Right lobe of liver (tissue), 6 donors: ENCODE results near the gene TMEM267. TPM values are rescaled to one million over a fixed set of nuclear protein-coding genes. Genes with fewer than 3 reads are reported as not detected.
"Not testable (repeated sequence)": the region's sequence is repeated elsewhere in the genome, so short reads cannot be mapped to it uniquely, and the experiment has no call there.

Experiments
- ATAC-seq, 4 donors: fragments of 200-7000 bp; cut with Tn5 transposase; one replicate each; pipeline ENCODE4 v1.9.1; 2020; ENCODE audit warnings: mild to moderate bottlenecking in 4 of 4, moderate library complexity in 4 of 4
- DNase-seq, 3 donors: peaks; one replicate each; pipeline ENCODE4 v3.0.0-alpha.2; 2020
- H3K27ac ChIP-seq, 3 donors: fragments of 200-600 bp; one replicate each; pipeline ENCODE4 v1.8.0; 2022
- H3K27me3 ChIP-seq, 2 donors: fragments of 200-600 bp; one replicate each; pipeline ENCODE4 v1.8.0; 2022
- H3K36me3 ChIP-seq, 4 donors: fragments of 200-600 bp; sonication (generic) in 1 of 4; one replicate each; pipeline versions ENCODE4 v1.5.1 to v1.8.0; 2017 to 2022; ENCODE audit warnings: control low read depth in 1 of 4
- H3K4me1 ChIP-seq, 4 donors: fragments of 200-600 bp; sonication (generic) in 1 of 4; one replicate each; pipeline versions ENCODE4 v1.5.1 to v1.8.0; 2017 to 2022; ENCODE audit warnings: control low read depth in 1 of 4
- H3K4me3 ChIP-seq, 3 donors: fragments of 200-600 bp; one replicate each; pipeline ENCODE4 v1.8.0; 2022
- H3K9me3 ChIP-seq, 4 donors: fragments of 200-600 bp; sonication (generic) in 1 of 4; one replicate each; pipeline versions ENCODE4 v1.5.1 to v1.8.0; 2017 to 2022; ENCODE audit warnings: control low read depth in 1 of 4
- POLR2A ChIP-seq: fragments of 450-650 bp; IDR thresholded peaks from one replicate; pipeline ENCODE4 v1.6.1; 2017; ENCODE audit warnings: antibody characterized with exemption, mild to moderate bottlenecking
- WGBS: methylation state at CpG from one replicate; pipeline ENCODE4 v1.1.6; 2018; ENCODE audit warnings: low coverage, low lambda C conversion rate; ENCODE audit not compliant: insufficient coverage; ENCODE audit errors: missing lambda C conversion rate; 5-methylcytosine and 5-hydroxymethylcytosine counted together
- intact Hi-C, 2 donors: fragments of 100-400 bp; cut with DNase I; formaldehyde crosslinking; loops; one replicate each; pipeline versions ENCODE4 v1.11.2 to v1.14.1; 2022
- total RNA-seq, 6 experiments: library from RNA; depleted of rRNA in 2 of 6; stranded (reverse); fragments of >200 nt in 2 of 6; fragmentation: NEBNext Ultra II Directional in 3 of 6; extraction: Animal tissue kit (Norgen Biotek cat#: 25700) in 3 of 6; gene quantifications; one replicate each; pipeline versions ENCODE4 v1.1.0 to v1.2.4, GENCODE V29; 2016 to 2023
- TF ChIP-seq, protein P1 (sequence below), 4 donors: fragments of 200-600 bp in 3 of 4; fragments of 450-650 bp in 1 of 4; IDR thresholded peaks; one replicate each; pipeline versions ENCODE4 v1.5.1 to v1.8.0; 2016 to 2022; ENCODE audit warnings: antibody characterized with exemption in 4 of 4, mild to moderate bottlenecking in 2 of 4
- donor health status: DM: no; HTN: yes; CAD: no.
- donor health status: DM: no; HTN: no; CAD: no.
- donor health status: DM: no; HTN: no; CAD: no.
- donor health status: DM: no; HTN: yes; CAD: no.
- donor health status: DM: no; HTN: yes; CAD: no.

The TMEM267 gene
- total RNA-seq, 6 experiments from 2014 or later: 3.9 to 5.1 (median 4.5) TPM

DNA sequence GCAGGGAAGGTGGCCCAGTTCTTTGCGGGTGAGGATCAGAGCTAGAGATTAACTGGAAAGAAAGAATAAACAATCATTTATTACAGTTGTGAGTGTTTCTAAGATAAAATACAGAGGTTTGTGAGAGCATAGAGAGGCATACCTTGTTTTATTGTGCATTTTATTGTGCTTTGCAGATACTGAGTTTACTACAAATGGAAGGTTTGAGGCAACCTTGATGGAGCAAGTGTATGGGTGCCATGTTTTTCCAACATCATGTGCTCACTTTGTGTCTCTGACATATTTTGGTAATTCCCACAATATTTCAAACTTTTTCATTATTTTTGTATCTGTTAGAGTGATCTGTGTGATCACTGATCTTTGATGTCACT is 32.0 kb upstream of the TMEM267 start:
- ATAC-seq (no peak), DNase-seq (no peak)
- intact Hi-C loops: no loop called here
- Histone ChIP-seq H3K36me3 (no peaks in the 10 kb centered on the region), H3K27me3 (no peaks in the 10 kb centered on the region), H3K9me3 (no peaks in the 10 kb centered on the region), H3K27ac (peak overlapping the region in 2 of 3 donors; percentile 68 to 70), H3K4me3 (peak overlapping the region; percentile 51 to 66 (median 51)), H3K4me1 (peaks cover 0 to 6% (median 3%) of the 10 kb centered on the region in 4 donors)
- 18% methylated on average over 1 of the region's 1 CpG for WGBS
- TF ChIP-seq, protein P1, sequence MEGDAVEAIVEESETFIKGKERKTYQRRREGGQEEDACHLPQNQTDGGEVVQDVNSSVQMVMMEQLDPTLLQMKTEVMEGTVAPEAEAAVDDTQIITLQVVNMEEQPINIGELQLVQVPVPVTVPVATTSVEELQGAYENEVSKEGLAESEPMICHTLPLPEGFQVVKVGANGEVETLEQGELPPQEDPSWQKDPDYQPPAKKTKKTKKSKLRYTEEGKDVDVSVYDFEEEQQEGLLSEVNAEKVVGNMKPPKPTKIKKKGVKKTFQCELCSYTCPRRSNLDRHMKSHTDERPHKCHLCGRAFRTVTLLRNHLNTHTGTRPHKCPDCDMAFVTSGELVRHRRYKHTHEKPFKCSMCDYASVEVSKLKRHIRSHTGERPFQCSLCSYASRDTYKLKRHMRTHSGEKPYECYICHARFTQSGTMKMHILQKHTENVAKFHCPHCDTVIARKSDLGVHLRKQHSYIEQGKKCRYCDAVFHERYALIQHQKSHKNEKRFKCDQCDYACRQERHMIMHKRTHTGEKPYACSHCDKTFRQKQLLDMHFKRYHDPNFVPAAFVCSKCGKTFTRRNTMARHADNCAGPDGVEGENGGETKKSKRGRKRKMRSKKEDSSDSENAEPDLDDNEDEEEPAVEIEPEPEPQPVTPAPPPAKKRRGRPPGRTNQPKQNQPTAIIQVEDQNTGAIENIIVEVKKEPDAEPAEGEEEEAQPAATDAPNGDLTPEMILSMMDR (IDR thresholded peaks at IDR 0.05): no peak
- no peak for TF ChIP-seq POLR2A

DNA sequence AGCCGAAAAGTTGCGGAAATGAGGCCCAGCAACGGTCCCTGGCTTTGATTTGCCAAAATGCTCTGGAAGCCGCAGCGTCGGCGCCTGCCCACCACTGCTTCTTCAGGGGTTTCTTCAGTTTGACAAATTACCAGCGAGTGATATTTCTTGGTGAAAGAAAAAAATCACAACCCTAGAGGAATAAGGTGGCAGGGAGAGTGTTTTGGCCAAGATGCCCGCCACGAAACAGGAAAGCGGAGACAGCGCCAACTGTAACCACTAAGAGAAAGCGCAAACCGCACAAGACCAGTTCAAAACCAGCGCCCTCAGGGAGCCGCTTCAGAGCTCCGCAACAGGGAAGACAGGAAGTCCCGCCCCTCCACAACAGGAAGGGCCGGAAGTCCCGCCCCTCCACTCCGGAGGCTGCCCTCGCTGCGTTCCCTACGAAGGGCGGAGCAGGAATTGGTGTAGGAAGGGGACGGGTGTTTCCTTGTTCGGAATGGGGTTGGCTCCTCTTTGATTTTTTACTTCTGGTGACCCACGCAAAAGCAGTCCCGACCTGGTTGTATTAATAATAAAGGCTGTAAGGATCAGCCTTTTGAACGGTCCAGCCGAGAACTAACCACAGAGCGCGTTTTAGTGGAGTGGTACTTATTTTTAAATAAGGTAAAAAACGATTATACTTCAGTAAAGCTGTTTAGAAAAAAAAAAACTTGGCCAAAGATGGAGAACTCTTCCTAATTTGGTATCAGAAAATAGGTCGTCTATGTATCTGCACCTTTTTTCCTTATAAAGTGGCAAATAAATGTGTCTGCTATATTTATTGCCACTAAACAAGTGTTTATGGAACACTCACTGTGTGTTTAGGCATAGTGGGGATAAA is 31.4 kb upstream of the TMEM267 start, which contains the start of gene C5orf34:
Gene C5orf34 (minus strand): TSS at position 333 of the 862 bp plus-strand sequence. CDS start 5,809 bp downstream, outside the sequence.
- WGBS: under 1% methylated on average over 34 of the region's 35 CpGs
- peak; percentile 97 to 98 (median 97) for DNase-seq
- Histone ChIP-seq H3K4me1 (peaks cover 0 to 6% (median 3%) of the 10 kb centered on the region in 4 donors), H3K4me3 (peak within 1 kb of the TSS; percentile 51 to 66 (median 51)), H3K36me3 (no peaks in the 10 kb centered on the region), H3K27ac (peak within 1 kb of the TSS; percentile 56 to 70 (median 68)), H3K9me3 (no peaks in the 10 kb centered on the region), H3K27me3 (no peaks in the 10 kb centered on the region)
- intact Hi-C loops: no loop called here
- peak; percentile 100 for ATAC-seq
- TF ChIP-seq POLR2A: peak; percentile 66
- TF ChIP-seq, protein P1 (IDR thresholded peaks at IDR 0.05): no peak

DNA sequence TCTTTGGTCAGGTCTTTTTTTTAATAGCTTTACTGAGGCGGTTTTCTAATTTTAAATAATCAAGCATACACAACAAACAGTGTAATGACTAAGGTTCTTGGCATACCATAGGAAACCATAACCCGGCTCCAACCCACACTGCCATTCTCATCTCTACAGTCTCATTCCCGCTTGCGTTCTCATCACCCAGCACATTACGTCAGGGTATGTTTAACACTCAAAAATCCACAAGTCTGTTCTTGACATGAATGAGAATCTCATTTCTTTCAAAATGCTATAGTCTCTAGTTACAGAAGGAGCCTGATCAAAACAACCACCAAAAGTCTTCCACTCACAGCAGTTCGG is 30.8 kb upstream of the TMEM267 start:
- intact Hi-C loops: no loop called here
- H3K4me3 ChIP-seq: peak overlapping the region; percentile 51 to 66 (median 51)
- peak overlapping the region; percentile 53 to 70 (median 56) for H3K27ac ChIP-seq
- ATAC-seq (peak in 1 of 4 donors; percentile 4), DNase-seq (no peak)
- H3K9me3 ChIP-seq: no peaks in the 10 kb centered on the region
- WGBS: 2% methylated on average over 6 of the region's 6 CpGs
- no peaks in the 10 kb centered on the region for H3K27me3 ChIP-seq
- TF ChIP-seq, protein P1 (IDR thresholded peaks at IDR 0.05): no peak
- TF ChIP-seq POLR2A: no peak
- no peaks in the 10 kb centered on the region for H3K36me3 ChIP-seq
- peaks cover 0 to 6% (median 3%) of the 10 kb centered on the region in 4 donors for H3K4me1 ChIP-seq

DNA sequence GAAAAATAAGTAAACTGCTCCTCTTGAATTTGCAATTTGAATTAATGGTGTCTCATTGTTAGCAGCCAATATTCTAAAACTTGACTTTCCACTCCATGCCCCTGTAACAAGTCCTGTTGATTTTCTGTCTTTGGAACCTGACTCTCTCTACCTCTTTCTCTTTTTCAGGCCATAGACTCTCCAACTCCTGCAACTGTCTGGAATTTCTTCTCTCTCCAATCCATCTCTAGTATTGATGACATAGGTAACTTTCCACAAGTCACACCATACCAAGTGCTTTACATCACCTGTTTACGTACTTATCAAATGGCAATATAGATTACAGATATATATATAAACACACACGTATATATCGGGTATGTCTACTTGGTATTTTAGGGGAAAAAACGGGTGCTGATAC is 30.4 kb upstream of the TMEM267 start:
- TF ChIP-seq, protein P1 (IDR thresholded peaks at IDR 0.05): no peak
- TF ChIP-seq POLR2A: no peak
- Histone ChIP-seq H3K4me3 (no peak overlapping the region), H3K27me3 (no peaks in the 10 kb centered on the region), H3K27ac (no peak overlapping the region), H3K4me1 (peaks cover 0 to 6% (median 3%) of the 10 kb centered on the region in 4 donors), H3K9me3 (no peaks in the 10 kb centered on the region), H3K36me3 (no peaks in the 10 kb centered on the region)
- DNase-seq (no peak), ATAC-seq (no peak)
- WGBS: 15% methylated on average over 4 of the region's 4 CpGs
- intact Hi-C loops: no loop called here

DNA sequence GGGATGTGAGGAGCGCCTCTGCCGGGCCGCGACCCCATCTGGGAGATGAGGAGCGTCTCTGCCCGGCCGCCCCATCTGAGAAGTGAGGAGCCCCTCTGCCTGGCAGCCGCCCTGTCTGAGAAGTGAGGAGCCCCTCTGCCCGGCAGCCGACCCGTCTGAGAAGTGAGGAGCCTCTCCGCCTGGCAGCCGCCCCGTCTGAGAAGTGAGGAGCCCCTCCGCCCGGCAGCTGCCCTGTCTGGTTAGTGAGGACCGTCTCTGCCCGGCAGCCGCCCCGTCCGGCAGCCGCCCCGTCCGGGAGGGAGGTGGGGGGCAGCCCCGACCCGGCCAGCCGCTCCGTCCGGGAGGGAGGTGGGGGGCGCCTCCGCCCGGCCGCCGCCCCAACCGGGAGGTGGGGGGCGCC is 27.4 kb upstream of the TMEM267 start:
- H3K27ac ChIP-seq, DNase-seq, H3K4me3 ChIP-seq, H3K4me1 ChIP-seq, H3K9me3 ChIP-seq, intact Hi-C loops, H3K36me3 ChIP-seq, H3K27me3 ChIP-seq, ATAC-seq: not testable (repeated sequence)
- 100% methylated on average over 9 of the region's 36 CpGs for WGBS
